ENCODE data around the gene CLTC.

Gene CLTC

DNA sequence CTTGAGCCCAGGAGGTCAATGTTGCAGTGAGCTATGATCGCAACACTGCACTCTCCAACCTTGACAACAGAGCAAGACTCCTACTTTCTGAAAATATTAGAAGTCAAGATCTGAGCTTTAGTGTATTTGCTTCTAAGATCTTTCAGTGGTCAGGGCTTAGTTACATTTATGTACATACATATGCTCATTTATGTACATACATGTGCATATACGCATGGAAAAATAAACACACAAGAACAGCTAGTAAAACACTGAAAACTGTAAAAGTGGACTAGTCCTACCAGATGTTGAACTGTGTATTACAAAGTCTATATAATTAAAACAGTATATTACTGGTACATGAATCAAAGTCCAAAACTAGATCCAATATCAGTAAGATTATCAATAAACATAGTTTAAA is 59.2 kb downstream of the CLTC start:
- DNase-seq (ENCODE audit: low read depth in 1 of 2, low spot score in 1 of 2), result no peak

GRCh38 chr17:59680314-59680713 is 60.6 kb downstream of the CLTC start:
- no peak for DNase-seq (ENCODE audit: low read depth in 1 of 2, low spot score in 1 of 2)

DNA sequence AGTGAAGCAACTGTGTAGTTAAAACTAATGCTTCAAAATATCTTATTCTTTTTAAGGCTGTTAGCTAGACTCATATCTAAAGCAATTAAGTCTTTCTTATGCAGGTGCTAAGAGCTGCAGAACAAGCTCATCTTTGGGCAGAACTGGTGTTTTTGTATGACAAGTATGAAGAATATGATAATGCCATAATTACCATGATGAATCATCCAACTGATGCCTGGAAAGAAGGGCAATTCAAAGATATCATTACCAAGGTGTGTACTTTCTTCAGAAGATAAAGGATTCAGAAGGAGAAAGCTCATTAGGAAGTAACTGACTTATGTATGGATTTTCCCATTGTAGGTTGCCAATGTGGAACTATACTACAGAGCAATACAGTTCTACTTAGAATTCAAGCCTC is 63.6 kb downstream of the CLTC start:
- no peak for DNase-seq (ENCODE audit: low read depth in 1 of 2, low spot score in 1 of 2)

DNA sequence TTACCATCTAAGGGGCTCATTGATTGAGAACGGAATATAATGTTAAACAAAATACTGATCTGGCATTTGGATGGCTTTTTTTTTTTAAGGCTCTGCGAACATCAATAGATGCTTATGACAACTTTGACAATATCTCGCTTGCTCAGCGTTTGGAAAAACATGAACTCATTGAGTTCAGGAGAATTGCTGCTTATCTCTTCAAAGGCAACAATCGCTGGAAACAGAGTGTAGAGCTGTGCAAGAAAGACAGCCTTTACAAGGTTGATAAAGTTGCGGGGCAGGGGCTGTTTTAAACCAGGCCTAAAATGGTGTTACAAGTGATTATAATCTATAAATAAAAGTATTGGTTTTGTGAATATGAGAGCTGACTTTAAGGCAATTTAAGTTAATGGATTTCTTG is 65.3 kb downstream of the CLTC start:
- no peak for DNase-seq (ENCODE audit: low read depth in 1 of 2, low spot score in 1 of 2)

- no peak for DNase-seq (ENCODE audit: low read depth in 1 of 2, low spot score in 1 of 2)
These were observed 68.3 kb downstream of the CLTC start for GRCh38 chr17:59688008-59688407.

DNA sequence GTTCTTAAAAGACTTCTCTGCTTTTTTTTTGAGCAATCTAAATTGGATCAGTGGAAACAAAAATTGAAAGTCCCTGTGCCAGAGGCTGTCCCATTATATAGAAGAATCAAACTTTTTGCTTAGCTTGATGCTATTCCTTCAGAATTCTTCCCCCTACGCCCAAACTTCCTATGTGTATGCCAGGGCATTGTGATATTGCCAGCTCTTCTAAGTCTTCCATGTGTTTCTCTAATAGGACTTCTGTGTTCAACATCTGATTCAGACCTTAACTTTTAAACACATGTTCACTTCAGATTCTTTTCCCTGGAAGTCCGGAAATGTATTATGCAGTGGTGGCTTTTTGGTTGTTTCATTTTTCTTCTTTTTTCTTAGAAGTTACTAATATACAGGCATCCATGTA is 68.8 kb downstream of the CLTC start:
- no peak for DNase-seq (ENCODE audit: low read depth in 1 of 2, low spot score in 1 of 2)

GRCh38 chr17:59693582-59693981 is 73.9 kb downstream of the CLTC start:
- DNase-seq (ENCODE audit: low read depth in 1 of 2, low spot score in 1 of 2), result no peak

DNA sequence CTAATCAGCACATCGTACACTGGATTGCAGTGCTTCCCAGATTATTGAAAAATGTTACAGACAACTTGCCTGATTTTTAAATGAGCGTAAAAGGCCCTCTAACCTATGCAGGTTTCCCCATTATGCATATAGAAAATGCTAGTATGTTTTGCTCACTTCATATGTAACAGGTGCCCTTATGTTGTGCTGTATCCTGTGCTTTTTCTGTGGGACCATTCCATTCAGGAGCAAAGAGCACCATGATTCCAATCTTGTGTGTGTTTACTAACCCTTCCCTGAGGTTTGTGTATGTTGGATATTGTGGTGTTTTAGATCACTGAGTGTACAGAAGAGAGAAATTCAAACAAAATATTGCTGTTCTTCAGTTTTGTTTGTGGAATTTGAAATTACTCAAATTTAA is 74.6 kb downstream of the CLTC start:
- DNase-seq (ENCODE audit: low read depth in 1 of 2, low spot score in 1 of 2), result no peak

DNA sequence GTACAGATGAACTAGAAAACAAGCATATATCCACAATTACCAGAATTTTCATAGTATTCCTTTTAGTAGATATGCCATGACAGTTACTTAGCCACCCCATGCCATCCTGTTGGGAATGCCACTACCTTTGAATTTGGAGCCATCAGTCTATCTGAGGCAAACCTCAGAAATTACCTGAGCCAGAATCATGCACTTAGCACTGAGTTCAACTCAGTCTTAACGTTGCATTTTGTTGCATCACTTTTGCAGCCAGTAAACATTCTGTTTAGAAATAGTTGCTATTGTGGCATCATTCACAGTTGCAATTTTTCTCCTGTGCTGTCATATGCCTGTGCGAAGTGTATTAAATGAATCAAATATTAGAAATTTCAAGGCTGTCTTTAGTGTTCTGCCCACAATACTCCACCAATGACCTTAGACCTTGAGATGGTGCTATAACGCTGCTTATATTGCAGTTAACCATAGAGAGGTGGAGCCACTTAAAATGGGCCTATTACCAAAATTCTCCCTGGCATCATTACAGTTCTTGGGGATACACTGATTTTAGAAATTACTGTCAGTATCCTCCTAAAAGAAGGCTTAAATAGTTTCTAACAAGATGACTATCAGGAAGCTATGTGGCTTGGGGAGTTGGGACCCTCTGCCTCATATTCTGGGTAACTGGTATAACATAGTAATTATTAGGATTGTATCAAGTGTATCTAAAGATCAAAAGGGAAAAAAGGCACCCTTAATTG is 76.4 kb downstream of the CLTC start:
- DNase-seq (ENCODE audit: low read depth in 1 of 2, low spot score in 1 of 2), result no peak

- DNase-seq (ENCODE audit: low read depth in 1 of 2, low spot score in 1 of 2), result no peak
These were observed 77.1 kb downstream of the CLTC start for GRCh38 chr17:59696682-59697277.

GRCh38 chr17:59698143-59698542 is 78.4 kb downstream of the CLTC start:
- no peak for DNase-seq (ENCODE audit: low read depth in 1 of 2, low spot score in 1 of 2)

GRCh38 chr17:59699218-59699617 is 79.5 kb downstream of the CLTC start:
- no peak for DNase-seq (ENCODE audit: low read depth in 1 of 2, low spot score in 1 of 2)

GRCh38 chr17:59699786-59700185 is 80.1 kb downstream of the CLTC start:
- no peak for DNase-seq (ENCODE audit: low read depth in 1 of 2, low spot score in 1 of 2)

DNA sequence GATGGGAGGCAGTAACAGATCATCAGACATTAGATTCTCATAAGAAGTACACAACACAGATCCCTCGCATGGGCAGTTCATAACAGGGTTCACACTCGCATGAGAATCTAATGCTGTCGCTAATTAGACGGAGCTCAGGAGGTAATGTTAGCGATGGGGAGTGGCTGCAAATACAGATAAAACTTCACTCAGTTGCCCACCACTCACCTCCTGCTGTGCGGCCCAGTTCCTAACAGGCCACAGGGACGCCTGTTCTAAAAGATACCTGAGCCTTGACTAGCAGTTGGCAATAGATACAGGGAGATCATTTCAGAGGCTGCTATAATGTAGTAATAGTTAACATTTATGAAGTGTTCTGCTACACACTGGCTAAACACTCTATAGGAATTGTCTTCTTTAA is 82.6 kb downstream of the CLTC start:
- DNase-seq (ENCODE audit: low read depth in 1 of 2, low spot score in 1 of 2), result no peak

DNA sequence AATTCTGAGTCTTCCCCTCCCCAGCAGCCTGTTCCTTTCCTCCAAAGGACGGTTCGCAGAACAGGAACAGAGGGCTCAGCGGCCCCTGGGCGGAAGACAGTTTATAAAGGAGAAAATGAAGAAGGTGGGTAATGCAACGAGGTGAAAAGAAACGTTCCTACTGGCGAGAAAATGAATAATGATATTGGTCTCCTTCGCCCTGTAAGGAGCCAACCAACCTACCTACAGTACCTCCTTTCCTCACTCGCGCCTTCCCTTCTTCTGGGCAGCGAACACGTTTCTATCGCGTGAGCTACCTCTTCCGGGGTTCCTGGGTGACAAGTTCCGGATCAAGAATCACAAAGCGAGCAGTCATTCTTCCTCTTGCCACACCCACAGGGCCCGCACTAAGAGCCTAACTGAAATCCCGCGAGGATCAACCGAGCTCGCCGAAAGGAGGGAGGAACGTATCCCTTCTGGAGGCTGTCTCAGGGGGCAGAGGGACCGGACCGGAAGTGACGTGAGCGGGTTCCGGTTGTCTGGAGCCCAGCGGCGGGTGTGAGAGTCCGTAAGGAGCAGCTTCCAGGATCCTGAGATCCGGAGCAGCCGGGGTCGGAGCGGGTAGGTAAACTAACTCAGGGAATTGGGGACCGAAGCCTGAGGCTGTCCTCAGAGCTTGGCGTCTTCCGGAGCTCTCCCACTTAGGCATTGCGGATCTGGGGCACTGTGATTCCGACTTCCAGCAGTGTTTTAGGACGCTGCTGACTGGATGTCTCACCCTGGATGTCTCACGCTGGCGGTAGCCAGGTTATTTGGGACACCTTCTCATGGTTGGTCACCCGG is 87.7 kb downstream of the CLTC start, which contains the start of the genes PTRH2 and VMP1:
PTRH2 (minus strand) TSS at position 282 of the 822 bp plus-strand sequence. CDS start 9,452 bp downstream, outside the sequence.
VMP1 (plus strand) TSS at position 506 of the 822 bp plus-strand sequence. CDS start 23,793 bp downstream, outside the sequence.
- peak; percentile 80 to 95 for DNase-seq (ENCODE audit: low read depth in 1 of 2, low spot score in 1 of 2)

DNA sequence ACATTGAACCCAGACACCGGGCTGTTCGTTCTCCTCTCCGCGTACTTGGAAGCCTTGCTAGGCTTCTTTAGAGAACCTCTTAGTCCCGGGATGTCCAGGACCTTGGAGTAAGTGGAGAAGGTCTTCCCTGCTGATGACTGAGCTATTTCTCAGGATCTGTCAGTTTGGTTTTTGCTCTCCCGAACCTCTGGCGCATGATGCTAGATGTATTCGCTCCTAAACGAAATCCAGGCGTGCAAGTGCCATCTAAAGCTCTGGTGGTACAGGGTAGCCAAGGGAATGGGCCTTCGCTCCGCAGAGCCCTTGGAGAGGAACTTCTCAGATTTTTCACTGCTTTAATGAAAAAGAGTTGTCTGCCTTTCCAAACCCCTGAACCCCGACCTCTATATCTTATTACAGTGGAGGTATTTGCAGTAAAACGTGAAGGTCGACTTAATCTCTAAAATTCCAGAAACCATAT is 88.3 kb downstream of the CLTC start:
- DNase-seq (ENCODE audit: low read depth in 1 of 2, low spot score in 1 of 2), result no peak

DNA sequence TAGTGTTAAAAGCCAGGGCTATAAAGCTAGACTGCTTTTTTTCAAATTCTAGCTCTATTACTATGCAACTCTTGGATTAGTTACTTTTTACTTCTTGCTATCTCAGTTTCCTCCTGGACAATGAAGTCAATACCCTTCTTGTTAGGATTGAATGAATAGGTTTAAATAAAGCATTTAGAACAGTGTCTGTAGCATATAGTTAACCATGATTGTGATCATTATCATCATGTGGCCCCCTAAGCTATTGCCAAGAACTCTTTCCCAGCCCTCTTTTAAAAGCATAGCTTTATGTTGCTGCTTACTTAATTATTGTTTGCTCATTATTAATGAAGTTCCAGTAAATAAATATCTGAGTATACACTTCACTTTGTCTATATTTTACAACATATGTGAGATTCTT is 92.2 kb downstream of the CLTC start:
- no peak for DNase-seq (ENCODE audit: low read depth in 1 of 2, low spot score in 1 of 2)

GRCh38 chr17:59712862-59713261 is 93.2 kb downstream of the CLTC start:
- DNase-seq (ENCODE audit: low read depth in 1 of 2, low spot score in 1 of 2), result no peak

DNA sequence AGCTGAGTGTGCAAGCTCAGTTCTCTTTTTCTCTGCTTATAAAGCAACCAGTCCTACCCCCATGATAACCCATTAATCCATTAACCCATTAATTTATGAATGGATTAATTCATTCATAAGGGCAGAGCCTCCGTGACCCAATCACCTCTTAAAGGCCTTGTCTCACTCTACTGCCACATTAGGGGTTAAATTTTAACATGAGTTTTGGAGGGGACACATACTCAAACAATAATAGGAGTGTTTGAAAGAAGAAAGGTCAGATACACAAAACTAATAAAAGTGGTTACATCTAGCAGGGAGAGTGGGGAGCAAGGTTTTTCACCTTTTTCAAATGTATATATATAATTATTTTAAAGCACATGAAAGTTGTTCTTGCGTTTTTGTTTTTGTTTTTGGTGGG is 94.6 kb downstream of the CLTC start:
- DNase-seq (ENCODE audit: low read depth in 1 of 2, low spot score in 1 of 2), result no peak

GRCh38 chr17:59716427-59716826 is 96.7 kb downstream of the CLTC start:
- DNase-seq (ENCODE audit: low read depth in 1 of 2, low spot score in 1 of 2), result no peak

DNA sequence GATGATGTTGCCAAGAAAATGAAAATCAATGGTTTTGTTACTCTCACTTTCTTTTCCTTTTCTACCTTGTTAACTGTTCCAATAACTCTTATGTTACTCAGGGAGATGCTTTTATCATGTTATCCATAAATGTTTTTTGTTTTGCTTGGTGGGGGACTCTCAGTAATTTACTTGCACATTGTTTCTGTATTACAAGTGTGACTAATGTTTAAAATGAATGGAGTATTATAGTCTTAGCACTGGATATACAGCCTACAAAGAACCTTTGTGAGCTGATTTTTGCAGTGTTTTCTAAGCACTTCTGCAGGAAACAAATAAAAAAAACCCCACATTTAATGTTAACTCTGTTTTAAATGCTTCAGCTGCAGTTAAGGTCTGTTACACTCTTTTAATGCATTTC is 99.8 kb downstream of the CLTC start:
- DNase-seq (ENCODE audit: low read depth in 1 of 2, low spot score in 1 of 2), result no peak

DNA sequence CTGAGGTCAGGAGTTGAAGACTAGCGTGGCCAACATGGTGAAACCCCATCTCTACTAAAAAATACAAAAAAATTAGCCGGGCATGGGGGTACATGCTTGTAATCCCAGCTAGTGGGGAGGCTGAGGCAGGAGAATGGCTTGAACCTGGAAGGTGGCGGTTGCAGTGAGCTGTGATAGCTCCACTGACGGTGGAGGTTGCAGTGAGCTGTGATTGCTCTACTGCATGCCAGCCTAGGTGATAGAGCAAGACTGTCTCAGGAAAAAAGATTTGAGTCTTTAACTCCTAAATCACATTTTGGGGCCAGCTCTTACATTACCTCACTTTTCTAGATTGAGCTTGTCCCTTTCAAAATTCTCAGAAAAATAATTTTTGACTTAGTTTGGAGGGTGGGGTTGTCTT is 102.9 kb downstream of the CLTC start:
- no peak for DNase-seq (ENCODE audit: low read depth in 1 of 2, low spot score in 1 of 2)

Measured in activated CD4-positive, alpha-beta T cell treated with anti-CD3 and anti-CD28 coated beads, Interleukin-2, amount 50 U/mL, for 24 hours (primary cell).